Psoas muscle (tissue), 8 donors: ENCODE measurements around the gene BICC1. TPM values are rescaled to one million over a fixed set of nuclear protein-coding genes. Genes with fewer than 3 reads are reported as not detected.

Source experiments
- ATAC-seq, 4 donors: fragments of 200-7000 bp; cut with Tn5 transposase; one replicate each; pipeline ENCODE4 v1.9.1; 2020; ENCODE audit warnings: moderate library complexity in 3 of 4, mild to moderate bottlenecking in 2 of 4
- DNase-seq, 2 donors: peaks; one replicate each; pipeline ENCODE4 v3.0.0-alpha.2; 2020
- H3K27ac ChIP-seq: fragments of 200-600 bp; one replicate; pipeline ENCODE4 v1.8.0; 2022
- H3K27me3 ChIP-seq, 3 donors: fragments of 200-600 bp in 1 of 3; one replicate each; pipeline versions ENCODE4 v1.6.1 to v1.8.0; 2013 to 2022; ENCODE audit warnings: low read length in 2 of 3, mild to moderate bottlenecking in 2 of 3, moderate library complexity in 1 of 3; ENCODE audit not compliant: insufficient read depth in 3 of 3
- H3K36me3 ChIP-seq, 2 donors: fragments of 200-600 bp in 1 of 2; one replicate each; pipeline versions ENCODE4 v1.6.1 to v1.8.0; 2013 to 2022; ENCODE audit warnings: low read depth in 1 of 2, mild to moderate bottlenecking in 1 of 2, moderate library complexity in 1 of 2; ENCODE audit not compliant: insufficient read depth in 1 of 2
- H3K4me1 ChIP-seq: fragments of 200-600 bp; one replicate; pipeline ENCODE4 v1.8.0; 2022
- H3K4me3 ChIP-seq: fragments of 200-600 bp; one replicate; pipeline ENCODE4 v1.8.0; 2022; ENCODE audit warnings: mild to moderate bottlenecking
- H3K9me3 ChIP-seq: fragments of 200-600 bp; one replicate; pipeline ENCODE4 v1.8.0; 2022
- WGBS, 3 donors: extraction: QIAGEN DNeasy Blood & Tissue Kit; methylation state at CpG; one replicate each; pipeline versions ENCODE4 v1.1.6 to v1.1.7; 2013; 5-methylcytosine and 5-hydroxymethylcytosine counted together
- intact Hi-C, 2 donors: fragments of 100-400 bp; cut with DNase I; formaldehyde crosslinking; loops; one replicate each; pipeline versions ENCODE4 v1.11.0 to v1.14.2; 2022
- polyA plus RNA-seq, 3 donors: library from polyadenylated mRNA; stranded (reverse); fragments of 200-250 nt; gene quantifications; one replicate each; pipeline ENCODE4 v1.2.3, GENCODE V29; 2013
- total RNA-seq, 4 donors: library from RNA; stranded (reverse); fragmentation: NEBNext Ultra II Directional in 2 of 4; extraction: Animal tissue kit (Norgen Biotek cat#: 25700) in 2 of 4; gene quantifications; one replicate each; pipeline versions ENCODE4 v1.2.1 to v1.2.4, GENCODE V29; 2021 to 2023
- TF ChIP-seq, protein P1 (sequence below): fragments of 200-600 bp; IDR thresholded peaks from one replicate; pipeline ENCODE4 v1.8.0; 2022; ENCODE audit warnings: antibody characterized with exemption
- donor health status: healthy with polysubstance abuse.
- donor health status: DM: no; HTN: no; CAD: no; lungs with moderate emphysema.
- donor health status: Bipolar disorder and iron deficiency.
- donor health status: healthy.
- donor health status: DM: yes; HTN: yes; CAD: no.
- donor health status: DM: no; HTN: no; CAD: no.
- donor health status: DM: no; HTN: no; CAD: no.
- donor health status: DM: yes; HTN: yes; CAD: no.

BICC1 gene
- total and polyA plus RNA-seq, 7 donors: 4.7 to 13.2 (median 6.9) TPM

DNA sequence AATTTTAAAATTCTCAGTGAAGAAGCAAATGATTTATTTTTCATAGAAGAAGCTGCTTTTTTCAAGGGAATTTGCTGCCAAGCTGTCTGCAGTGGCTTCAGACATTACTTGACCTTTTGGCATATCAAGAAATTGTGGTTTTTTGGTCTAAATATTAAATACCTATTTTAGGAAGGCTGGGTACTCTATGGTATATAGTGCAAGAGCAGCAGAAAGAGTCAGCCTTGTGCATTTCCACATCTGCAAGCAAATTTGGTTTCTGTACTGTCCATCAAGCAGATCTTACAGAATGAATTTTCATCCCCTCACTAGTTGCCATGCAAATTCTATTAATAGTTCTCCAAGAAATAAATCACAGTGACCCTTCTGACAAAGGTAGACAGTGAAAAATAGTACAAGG is 222.0 kb downstream of the BICC1 start:
- no peaks in the 10 kb centered on the region for H3K9me3 ChIP-seq
- H3K27me3 ChIP-seq: no peaks in the 10 kb centered on the region
- intact Hi-C loops: no loop called here
- no peak for DNase-seq
- H3K36me3 ChIP-seq: no peaks in the 10 kb centered on the region
- ATAC-seq: peak in 3 of 4 donors; percentile 23 to 65 (median 42)
- H3K4me3 ChIP-seq: peak overlapping the region; percentile 2
- TF ChIP-seq, protein P1, sequence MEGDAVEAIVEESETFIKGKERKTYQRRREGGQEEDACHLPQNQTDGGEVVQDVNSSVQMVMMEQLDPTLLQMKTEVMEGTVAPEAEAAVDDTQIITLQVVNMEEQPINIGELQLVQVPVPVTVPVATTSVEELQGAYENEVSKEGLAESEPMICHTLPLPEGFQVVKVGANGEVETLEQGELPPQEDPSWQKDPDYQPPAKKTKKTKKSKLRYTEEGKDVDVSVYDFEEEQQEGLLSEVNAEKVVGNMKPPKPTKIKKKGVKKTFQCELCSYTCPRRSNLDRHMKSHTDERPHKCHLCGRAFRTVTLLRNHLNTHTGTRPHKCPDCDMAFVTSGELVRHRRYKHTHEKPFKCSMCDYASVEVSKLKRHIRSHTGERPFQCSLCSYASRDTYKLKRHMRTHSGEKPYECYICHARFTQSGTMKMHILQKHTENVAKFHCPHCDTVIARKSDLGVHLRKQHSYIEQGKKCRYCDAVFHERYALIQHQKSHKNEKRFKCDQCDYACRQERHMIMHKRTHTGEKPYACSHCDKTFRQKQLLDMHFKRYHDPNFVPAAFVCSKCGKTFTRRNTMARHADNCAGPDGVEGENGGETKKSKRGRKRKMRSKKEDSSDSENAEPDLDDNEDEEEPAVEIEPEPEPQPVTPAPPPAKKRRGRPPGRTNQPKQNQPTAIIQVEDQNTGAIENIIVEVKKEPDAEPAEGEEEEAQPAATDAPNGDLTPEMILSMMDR: no peak
- H3K4me1 ChIP-seq: peaks cover 14% of the 10 kb centered on the region
- peak overlapping the region; percentile 53 for H3K27ac ChIP-seq

DNA sequence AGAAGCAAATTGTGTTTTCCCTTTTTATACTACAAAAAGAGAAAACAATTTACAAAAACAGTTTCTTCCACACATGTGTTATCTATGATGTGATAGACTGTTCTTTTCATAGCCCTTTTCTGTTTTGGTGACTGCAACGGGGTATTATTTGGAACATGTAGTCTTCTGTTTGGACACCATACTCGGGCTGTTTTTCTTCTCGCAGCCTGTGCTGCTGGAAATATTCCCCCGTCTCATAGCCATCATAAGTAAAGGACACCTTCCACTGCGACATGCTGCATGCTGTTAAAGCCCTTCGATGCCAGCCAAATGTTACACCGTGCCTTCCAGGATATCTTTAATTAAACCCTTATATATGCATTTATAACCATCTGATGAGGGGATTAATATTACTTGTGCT is 222.4 kb downstream of the BICC1 start:
- Histone ChIP-seq H3K9me3 (no peaks in the 10 kb centered on the region), H3K27ac (peak overlapping the region; percentile 53), H3K36me3 (no peaks in the 10 kb centered on the region), H3K4me3 (peak overlapping the region; percentile 2), H3K27me3 (no peaks in the 10 kb centered on the region), H3K4me1 (peaks cover 14% of the 10 kb centered on the region)
- DNase-seq (no peak), ATAC-seq (peak; percentile 46 to 70 (median 56))
- 18 to 33% (median 23%) methylated on average over 7 of the region's 7 CpGs for WGBS, 3 donors
- intact Hi-C loops: no loop called here
- TF ChIP-seq, protein P1: no peak

DNA sequence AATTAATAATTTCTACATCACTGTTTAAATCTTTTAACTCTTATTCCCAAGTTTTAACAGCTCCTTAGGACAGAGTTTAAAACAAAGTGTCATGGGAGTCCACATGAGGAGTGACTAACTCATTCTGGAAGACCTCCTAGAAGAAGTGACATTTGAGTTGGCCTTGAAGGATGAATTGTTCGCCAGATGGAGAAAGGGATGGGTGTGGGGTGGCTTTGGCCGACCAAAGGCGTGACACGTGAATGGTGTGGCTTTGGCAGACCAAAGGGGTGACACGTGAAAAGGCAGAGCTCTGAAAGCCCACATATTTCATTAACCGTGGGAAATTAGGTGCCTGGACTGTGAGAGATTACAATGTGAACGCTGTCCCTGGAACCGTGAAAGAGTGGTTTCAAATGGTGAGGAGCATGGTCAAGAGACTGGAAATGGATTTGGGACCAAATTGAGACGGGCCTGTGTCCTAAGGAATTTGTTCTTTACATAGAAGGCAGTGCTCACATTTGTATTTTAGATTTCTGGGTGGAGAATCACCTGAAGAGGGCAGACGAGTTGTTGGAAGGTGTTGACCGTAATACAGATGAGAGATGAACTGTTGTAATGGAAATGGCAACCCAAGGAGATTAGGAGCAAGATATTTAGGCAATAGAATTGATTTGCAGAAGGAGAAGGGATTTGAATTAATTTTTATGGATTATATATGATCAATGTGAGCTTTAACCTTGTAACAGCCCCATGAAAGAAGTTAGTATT is 228.1 kb downstream of the BICC1 start:
- no peaks in the 10 kb centered on the region for H3K36me3 ChIP-seq
- peaks cover 6% of the 10 kb centered on the region for H3K4me1 ChIP-seq
- ATAC-seq (peak; percentile 57 to 92 (median 87)), DNase-seq (peak; percentile 24 to 62)
- TF ChIP-seq, protein P1: no peak
- WGBS, 3 donors: 48 to 67% (median 49%) methylated on average over 11 of the region's 11 CpGs
- H3K27ac ChIP-seq: peak overlapping the region; percentile 50
- H3K27me3 ChIP-seq: no peaks in the 10 kb centered on the region
- intact Hi-C loops: no loop called here
- H3K9me3 ChIP-seq: no peaks in the 10 kb centered on the region
- H3K4me3 ChIP-seq: no peak overlapping the region

DNA sequence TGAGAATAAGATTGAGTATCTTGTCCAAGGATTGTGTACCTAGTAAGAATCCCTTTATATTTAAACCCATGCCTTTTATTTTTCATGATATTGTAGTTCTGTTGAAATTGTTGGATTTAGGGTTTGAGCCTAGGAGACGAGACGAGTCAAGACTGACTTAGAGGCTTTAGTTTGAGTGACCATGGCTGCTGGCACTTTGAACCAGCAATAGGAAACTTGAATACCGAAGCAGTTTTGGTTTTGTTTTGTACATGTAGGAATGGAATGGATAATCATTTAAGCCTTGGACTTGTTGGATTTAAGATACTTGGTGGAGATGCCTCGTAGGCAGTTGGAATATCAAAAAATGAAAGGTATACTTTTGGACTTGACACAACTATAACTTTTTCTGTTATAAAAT is 229.0 kb downstream of the BICC1 start:
- no peaks in the 10 kb centered on the region for H3K27me3 ChIP-seq
- intact Hi-C loops: no loop called here
- peak in 3 of 4 donors; percentile 30 to 54 (median 50) for ATAC-seq
- no peaks in the 10 kb centered on the region for H3K9me3 ChIP-seq
- no peak for DNase-seq
- TF ChIP-seq, protein P1: no peak
- peak overlapping the region; percentile 43 for H3K4me3 ChIP-seq
- H3K36me3 ChIP-seq: no peaks in the 10 kb centered on the region
- peak overlapping the region; percentile 50 for H3K27ac ChIP-seq
- WGBS, 3 donors: 20 to 49% (median 27%) methylated on average over 4 of the region's 4 CpGs
- peaks cover 3% of the 10 kb centered on the region for H3K4me1 ChIP-seq
